K562 (cell line): ENCODE data around the gene ATP6V0E1. TPM values are rescaled to one million over a fixed set of nuclear protein-coding genes. Genes with fewer than 3 reads are reported as not detected.

ENCODE experiments used
- ATAC-seq: fragments of 200-7000 bp; cut with Tn5 transposase; 3 replicates; pipeline ENCODE4 v1.9.1; 2020; ENCODE audit warnings: moderate library complexity
- BruUV-seq: library from RNA; stranded (reverse); fragments of 400-500 nt; replicated peaks from 2 replicates; lab custom pipeline; 2021; lab: Mats Ljungman, UMichigan
- CTCF ChIA-PET: fragments of 300-600 bp; formaldehyde crosslinking; extraction: SDS; loops from one replicate; lab custom pipeline; 2021; ENCODE audit warnings: low intra/inter-chr PET ratio; lab: Yijun Ruan, JAX
- POLR2A ChIA-PET: fragments of 300-600, 350-650 bp; sonication (Branson Sonifier 250); formaldehyde crosslinking; extraction: SDS; loops from one replicate; lab custom pipeline; 2021; ENCODE audit warnings: antibody characterized with exemption, inconsistent platforms; lab: Yijun Ruan, JAX
- DNase-seq, 4 experiments: peaks; one replicate each; pipeline versions ENCODE4 v3.0.0 to v3.0.0-alpha.2; 2011 to 2018; ENCODE audit warnings: low spot score in 3 of 4, mixed read lengths in 3 of 4; ENCODE audit errors: extremely low read depth in 1 of 4
- FAIRE-seq: peaks from 2 replicates; lab custom pipeline; 2011; peaks lifted over from hg19 to GRCh38; lab: Jason Lieb, UNC
- H2AFZ ChIP-seq: 2 replicates; pipeline ENCODE4 v1.6.0; 2011; ENCODE audit warnings: low read depth, low read length, control low read depth, inconsistent platforms
- H3K27ac ChIP-seq: fragments of 200-600 bp; 3 replicates; pipeline ENCODE4 v1.8.0; 2011; ENCODE audit warnings: low read depth, mild to moderate bottlenecking, control low read depth, inconsistent platforms, low read length, moderate library complexity, mixed read lengths; ENCODE audit errors: extremely low read depth
- H3K27me3 ChIP-seq, 2 experiments: fragments of 300-600 bp in 1 of 2; 2 replicates in 1 of 2; 3 replicates in 1 of 2; pipeline versions ENCODE4 v1.6.0 to v1.8.0; 2011; ENCODE audit warnings: inconsistent platforms in 2 of 2, low read length in 2 of 2, mild to moderate bottlenecking in 1 of 2, mixed read lengths in 1 of 2, moderate library complexity in 1 of 2; ENCODE audit not compliant: control insufficient read depth in 2 of 2, insufficient read depth in 2 of 2
- H3K36me3 ChIP-seq: fragments of 300-600 bp; 3 replicates; pipeline ENCODE4 v1.8.0; 2011; ENCODE audit warnings: mild to moderate bottlenecking, low read length, inconsistent platforms; ENCODE audit not compliant: control insufficient read depth, insufficient read depth
- H3K4me1 ChIP-seq, 2 experiments: fragments of 200-600 bp in 1 of 2; replicated peaks in 1 of 2; 2 replicates in 1 of 2; 3 replicates in 1 of 2; pipeline versions ENCODE4 v1.5.1 to v1.8.0; 2011; ENCODE audit warnings: inconsistent platforms in 2 of 2, low read length in 2 of 2, mild to moderate bottlenecking in 1 of 2, mixed read lengths in 1 of 2, moderate library complexity in 1 of 2; ENCODE audit not compliant: control insufficient read depth in 2 of 2, insufficient read depth in 2 of 2
- H3K4me2 ChIP-seq: 2 replicates; pipeline ENCODE4 v1.6.1; 2011; ENCODE audit warnings: low read length, control low read depth, inconsistent platforms, mixed read lengths; ENCODE audit not compliant: insufficient read depth
- H3K4me3 ChIP-seq: fragments of 200-600 bp; sonication (generic), shearing (Covaris generic); 2 replicates; pipeline ENCODE4 v1.5.1; 2016; ENCODE audit warnings: control low read depth, inconsistent platforms
- H3K79me2 ChIP-seq: fragments of 200-600 bp; 3 replicates; pipeline ENCODE4 v1.8.0; 2011; ENCODE audit warnings: low read length, inconsistent platforms; ENCODE audit not compliant: control insufficient read depth, insufficient read depth
- H3K9ac ChIP-seq, 2 experiments: 2 replicates each; pipeline versions ENCODE4 v1.6.0 to v1.6.1; 2011; ENCODE audit warnings: low read depth in 2 of 2, low read length in 2 of 2, control low read depth in 1 of 2, inconsistent platforms in 1 of 2, mild to moderate bottlenecking in 1 of 2, mixed read lengths in 1 of 2; ENCODE audit not compliant: insufficient read depth in 1 of 2
- H3K9me1 ChIP-seq: one replicate; pipeline ENCODE4 v1.6.0; 2011; ENCODE audit warnings: inconsistent platforms, mild to moderate bottlenecking, low read length, moderate library complexity; ENCODE audit not compliant: control insufficient read depth, insufficient read depth
- H3K9me3 ChIP-seq: replicated peaks from 2 replicates; pipeline ENCODE4 v1.5.1; 2011; ENCODE audit warnings: low read depth, low read length, inconsistent platforms; ENCODE audit not compliant: control insufficient read depth, insufficient read depth
- H4K20me1 ChIP-seq: replicated peaks from 2 replicates; pipeline ENCODE4 v1.6.1; 2011; ENCODE audit warnings: low read length, inconsistent platforms, mixed read lengths; ENCODE audit not compliant: control insufficient read depth, insufficient read depth
- ARID1B ChIP-seq: fragments of 450-650 bp; IDR thresholded peaks from 2 replicates; pipeline ENCODE4 v1.6.1; 2016; ENCODE audit warnings: antibody characterized with exemption, mild to moderate bottlenecking, inconsistent platforms
- CHAMP1 ChIP-seq: fragments of 450-650 bp; IDR thresholded peaks from 2 replicates; pipeline ENCODE4 v1.6.1; 2016; ENCODE audit warnings: mild to moderate bottlenecking
- ELF1 ChIP-seq: fragments of 200-800 bp; sonication (Bioruptor generic); IDR thresholded peaks from 2 replicates; pipeline ENCODE4 v1.6.1; 2016; ENCODE audit warnings: missing genetic modification characterization, missing compliant biosample characterization
- HIVEP1 ChIP-seq: fragments of 250-450 bp; sonication (Bioruptor Pico); IDR thresholded peaks from 2 replicates; pipeline ENCODE4 v1.4.0; 2020; ENCODE audit warnings: mild to moderate bottlenecking
- HMG20B ChIP-seq: fragments of 250-450 bp; sonication (Bioruptor Pico); IDR thresholded peaks from 2 replicates; pipeline ENCODE4 v1.5.0; 2021; ENCODE audit warnings: mild to moderate bottlenecking
- HNRNPH1 ChIP-seq: fragments of 200-400 bp; formaldehyde crosslinking; optimal IDR thresholded peaks from 2 replicates; pipeline ENCODE3; 2017; ENCODE audit warnings: low read depth, mild to moderate bottlenecking, low read length, moderate library complexity
- MCM3 ChIP-seq: fragments of 450-650 bp; IDR thresholded peaks from 2 replicates; pipeline ENCODE4 v1.6.1; 2016
- MEF2D ChIP-seq: conservative IDR thresholded peaks from 2 replicates; pipeline ENCODE4 v1.6.1; 2016; ENCODE audit warnings: low read depth, missing genetic modification characterization, missing compliant biosample characterization
- POLR2H ChIP-seq: IDR thresholded peaks from 2 replicates; pipeline ENCODE4 v1.6.1; 2016; ENCODE audit warnings: missing genetic modification characterization, low read depth, mild to moderate bottlenecking, control low read depth, missing compliant biosample characterization, moderate library complexity
- SAP30 ChIP-seq: fragments of 200-600 bp; sonication (generic); IDR thresholded peaks from 2 replicates; pipeline ENCODE4 v1.6.1; 2012; ENCODE audit warnings: borderline replicate concordance, low read depth, mild to moderate bottlenecking, moderate library complexity, low read length, control low read depth, inconsistent platforms; ENCODE audit not compliant: insufficient read depth, poor library complexity, severe bottlenecking
- ZNF175 ChIP-seq: fragments of 200-800 bp; sonication (Bioruptor generic); IDR thresholded peaks from 2 replicates; pipeline ENCODE4 v1.6.1; 2016; ENCODE audit warnings: low read depth, mild to moderate bottlenecking, missing genetic modification characterization, missing compliant biosample characterization
- WGBS: fragments of 100-300 bp; shearing (Covaris generic); methylation state at CpG from one replicate; pipeline ENCODE4 v1.1.6; 2016; ENCODE audit warnings: low coverage, mixed read lengths; ENCODE audit not compliant: insufficient coverage; ENCODE audit errors: missing lambda C conversion rate; 5-methylcytosine and 5-hydroxymethylcytosine counted together
- in situ Hi-C: fragments of 300-500 bp; cut with MboI; formaldehyde crosslinking; loops from 4 replicates; pipeline ENCODE4 v1.15.0; 2018; ENCODE audit warnings: inconsistent platforms, mixed read lengths
- intact Hi-C: fragments of 100-400 bp; cut with micrococcal nuclease; formaldehyde crosslinking; loops from 2 replicates; pipeline ENCODE4 v1.14.2; 2022
- polyA plus RNA-seq, 8 experiments: library from polyadenylated mRNA; depleted of rRNA in 4 of 8; stranded (reverse) in 5 of 8; unstranded in 3 of 8; fragments of >200 nt; fragmentation: Nextera tagmentation in 2 of 8; fragmentation: Illumina TruSeq in 1 of 8; extraction: Ambion mirVana in 2 of 8; extraction: Trizol in 1 of 8; gene quantifications; 2 replicates each; pipeline versions ENCODE4 v1.2.1 to v1.2.3, GENCODE V29; 2011 to 2014; ENCODE audit warnings: inconsistent platforms in 1 of 8, missing spikeins in 1 of 8
- total RNA-seq, 7 experiments: library from RNA; depleted of rRNA in 6 of 7; stranded (reverse); fragments of >200 nt in 6 of 7; fragmentation: Illumina TruSeq in 2 of 7; extraction: Trizol in 2 of 7; gene quantifications; 2 replicates each; pipeline versions ENCODE4 v1.2.1 to v1.2.3, GENCODE V29; 2011 to 2021; ENCODE audit warnings: low replicate concordance in 1 of 7
- TF ChIP-seq, protein P1 (sequence below), 2 experiments: IDR thresholded peaks; 2 replicates each; pipeline ENCODE4 v1.6.1; 2011; ENCODE audit warnings: borderline replicate concordance in 1 of 2, control low read depth in 1 of 2, low read depth in 1 of 2, low read length in 1 of 2, mild to moderate bottlenecking in 1 of 2, mixed read lengths in 1 of 2, moderate library complexity in 1 of 2; ENCODE audit not compliant: insufficient read depth in 1 of 2, insufficient read length in 1 of 2, poor library complexity in 1 of 2, severe bottlenecking in 1 of 2; ENCODE audit errors: extremely low read depth in 1 of 2
- TF ChIP-seq, protein P2 (sequence below): fragments of 450-650 bp; IDR thresholded peaks from 2 replicates; pipeline ENCODE4 v1.6.1; 2017; ENCODE audit warnings: antibody characterized with exemption
- TF ChIP-seq, protein P3 (sequence below), 2 experiments: fragments of 450-650 bp; IDR thresholded peaks; 2 replicates each; pipeline ENCODE4 v1.6.1; 2016

ATP6V0E1 gene
- total and polyA plus RNA-seq, 9 of the 15 experiments (the other 6 are each of a cell fraction or from before 2014, with no cell fraction given) = 63.8 to 395 (median 112) TPM

- H3K27ac ChIP-seq = no peak overlapping the region
- intact Hi-C loops = no loop called here
- no peaks in the 10 kb centered on the region for H3K9me3 ChIP-seq
- 0 out of 4 replicates have a peak overlapping the region, but pooled peaks of 1 of the 2 experiments have one; percentile 23 for H3K9ac ChIP-seq
- no peak overlapping the region for H3K4me3 ChIP-seq
- DNase-seq = no peak
- no peaks in the 10 kb centered on the region for H3K27me3 ChIP-seq
- H3K79me2 ChIP-seq = no peaks in the 10 kb centered on the region
- H3K4me2 ChIP-seq = no peak overlapping the region
- peaks cover 7 to 12% of the 10 kb centered on the region in 2 experiments for H3K4me1 ChIP-seq
- no peak overlapping the region for H2AFZ ChIP-seq
- ChIA-PET CTCF (no interaction called here), POLR2A (no interaction called here)
- in situ Hi-C loops = loop anchor here (10.0 kb wide), 1 partner anchor 460 kb away; no protein-coding TSS in a partner anchor
- ATAC-seq = no peak
- H3K36me3 ChIP-seq = peaks cover 11% of the 10 kb centered on the region; the same call in 1 of the 3 replicates
- 82% methylated on average over 6 of the region's 6 CpGs for WGBS
- no peaks in the 10 kb centered on the region for H4K20me1 ChIP-seq
- no peak for FAIRE-seq
- no TSS peak for BruUV-seq
- no peaks in the 10 kb centered on the region for H3K9me1 ChIP-seq
- TF ChIP-seq, protein P1, sequence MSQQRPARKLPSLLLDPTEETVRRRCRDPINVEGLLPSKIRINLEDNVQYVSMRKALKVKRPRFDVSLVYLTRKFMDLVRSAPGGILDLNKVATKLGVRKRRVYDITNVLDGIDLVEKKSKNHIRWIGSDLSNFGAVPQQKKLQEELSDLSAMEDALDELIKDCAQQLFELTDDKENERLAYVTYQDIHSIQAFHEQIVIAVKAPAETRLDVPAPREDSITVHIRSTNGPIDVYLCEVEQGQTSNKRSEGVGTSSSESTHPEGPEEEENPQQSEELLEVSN (IDR thresholded peaks at IDR 0.05; ENCODE audit: borderline replicate concordance in 1 of 2, extremely low read depth in 1 of 2, insufficient read depth in 1 of 2, insufficient read length in 1 of 2, low read depth in 1 of 2, low read length in 1 of 2, poor library complexity in 1 of 2, severe bottlenecking in 1 of 2) = no peak
- TF ChIP-seq POLR2H (tag) = no peak
- no peak for TF ChIP-seq HNRNPH1
- TF ChIP-seq HMG20B = no peak
- TF ChIP-seq ZNF175 (CRISPR knock-in tag) = no peak
- TF ChIP-seq, protein P2, sequence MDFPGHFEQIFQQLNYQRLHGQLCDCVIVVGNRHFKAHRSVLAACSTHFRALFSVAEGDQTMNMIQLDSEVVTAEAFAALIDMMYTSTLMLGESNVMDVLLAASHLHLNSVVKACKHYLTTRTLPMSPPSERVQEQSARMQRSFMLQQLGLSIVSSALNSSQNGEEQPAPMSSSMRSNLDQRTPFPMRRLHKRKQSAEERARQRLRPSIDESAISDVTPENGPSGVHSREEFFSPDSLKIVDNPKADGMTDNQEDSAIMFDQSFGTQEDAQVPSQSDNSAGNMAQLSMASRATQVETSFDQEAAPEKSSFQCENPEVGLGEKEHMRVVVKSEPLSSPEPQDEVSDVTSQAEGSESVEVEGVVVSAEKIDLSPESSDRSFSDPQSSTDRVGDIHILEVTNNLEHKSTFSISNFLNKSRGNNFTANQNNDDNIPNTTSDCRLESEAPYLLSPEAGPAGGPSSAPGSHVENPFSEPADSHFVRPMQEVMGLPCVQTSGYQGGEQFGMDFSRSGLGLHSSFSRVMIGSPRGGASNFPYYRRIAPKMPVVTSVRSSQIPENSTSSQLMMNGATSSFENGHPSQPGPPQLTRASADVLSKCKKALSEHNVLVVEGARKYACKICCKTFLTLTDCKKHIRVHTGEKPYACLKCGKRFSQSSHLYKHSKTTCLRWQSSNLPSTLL = no peak
- TF ChIP-seq CHAMP1 = no peak
- no peak for TF ChIP-seq MEF2D (tag)
- TF ChIP-seq ARID1B = no peak
- no peak for TF ChIP-seq HIVEP1
- no peak for TF ChIP-seq ELF1 (tag)
- TF ChIP-seq MCM3 = no peak
- TF ChIP-seq SAP30 = no peak
- TF ChIP-seq, protein P3, sequence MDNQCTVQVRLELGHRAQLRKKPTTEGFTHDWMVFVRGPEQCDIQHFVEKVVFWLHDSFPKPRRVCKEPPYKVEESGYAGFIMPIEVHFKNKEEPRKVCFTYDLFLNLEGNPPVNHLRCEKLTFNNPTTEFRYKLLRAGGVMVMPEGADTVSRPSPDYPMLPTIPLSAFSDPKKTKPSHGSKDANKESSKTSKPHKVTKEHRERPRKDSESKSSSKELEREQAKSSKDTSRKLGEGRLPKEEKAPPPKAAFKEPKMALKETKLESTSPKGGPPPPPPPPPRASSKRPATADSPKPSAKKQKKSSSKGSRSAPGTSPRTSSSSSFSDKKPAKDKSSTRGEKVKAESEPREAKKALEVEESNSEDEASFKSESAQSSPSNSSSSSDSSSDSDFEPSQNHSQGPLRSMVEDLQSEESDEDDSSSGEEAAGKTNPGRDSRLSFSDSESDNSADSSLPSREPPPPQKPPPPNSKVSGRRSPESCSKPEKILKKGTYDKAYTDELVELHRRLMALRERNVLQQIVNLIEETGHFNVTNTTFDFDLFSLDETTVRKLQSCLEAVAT (IDR thresholded peaks at IDR 0.05) = no peak
Observed at GRCh38 chr5:172944741-172945140, 38.8 kb upstream of the ATP6V0E1 start.
